ENCODE results near the gene UBXN11. TPM values are rescaled to one million over a fixed set of nuclear protein-coding genes. Genes with fewer than 3 reads are reported as not detected.

Gene UBXN11
- total RNA-seq, 1 donor from 2014 or later: 32.2 TPM

- intact Hi-C loops (cut with micrococcal nuclease): loop anchor here (5.0 kb wide), 2 partner anchors 139 to 194 kb away; partner anchors contain the start of gene HMGN2
Observed at GRCh38 chr1:26278303-26278702, 28.1 kb downstream of the UBXN11 start.

- intact Hi-C loops (cut with micrococcal nuclease): loop anchor here (5.0 kb wide), 2 partner anchors 140 to 195 kb away; partner anchors contain the start of gene HMGN2
Observed at GRCh38 chr1:26277719-26278118, 28.7 kb downstream of the UBXN11 start.

- intact Hi-C loops (cut with micrococcal nuclease): loop anchor here (5.0 kb wide), 2 partner anchors 140 to 195 kb away; partner anchors contain the start of gene HMGN2
Observed at GRCh38 chr1:26277261-26277661, 29.2 kb downstream of the UBXN11 start.

- intact Hi-C loops (cut with micrococcal nuclease): loop anchor here (1.0 to 5.0 kb wide), 3 partner anchors 9 to 196 kb away; partner anchors contain the start of gene HMGN2
Observed at GRCh38 chr1:26276432-26276838, 30.0 kb downstream of the UBXN11 start.

GRCh38 chr1:26275580-26276431 lies 30.6 kb downstream of the UBXN11 start:
- intact Hi-C loops (cut with micrococcal nuclease): loop anchor here (1.0 to 5.0 kb wide), 6 partner anchors 9 to 196 kb away; partner anchors contain the start of genes CEP85 and HMGN2

GRCh38 chr1:26274801-26275425 lies 31.5 kb downstream of the UBXN11 start:
- intact Hi-C loops (cut with micrococcal nuclease): loop anchor here (1.0 to 5.0 kb wide), 5 partner anchors 40 to 197 kb away; partner anchors contain the start of genes CEP85 and HMGN2

DNA sequence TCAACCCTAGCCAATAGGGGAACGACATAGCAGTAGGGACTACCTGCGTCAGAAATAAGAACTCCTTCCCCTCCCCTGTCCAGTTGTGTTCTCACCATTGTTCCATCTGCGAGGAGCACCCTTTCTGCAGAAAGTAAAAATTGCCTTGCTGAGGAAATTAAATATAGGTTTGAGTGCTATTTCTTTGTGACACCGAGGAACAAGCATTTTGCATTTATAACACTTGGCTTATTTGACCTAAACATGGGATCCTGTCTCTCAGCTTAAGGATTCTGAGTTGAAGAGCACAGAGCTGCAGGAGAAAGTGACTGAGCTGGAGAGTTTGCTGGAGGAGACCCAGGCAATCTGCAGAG lies 37.3 kb downstream of the UBXN11 start:
- intact Hi-C loops (cut with micrococcal nuclease): no loop called here

- intact Hi-C loops (cut with micrococcal nuclease): no loop called here
Observed at GRCh38 chr1:26268290-26269197, 37.9 kb downstream of the UBXN11 start.

DNA sequence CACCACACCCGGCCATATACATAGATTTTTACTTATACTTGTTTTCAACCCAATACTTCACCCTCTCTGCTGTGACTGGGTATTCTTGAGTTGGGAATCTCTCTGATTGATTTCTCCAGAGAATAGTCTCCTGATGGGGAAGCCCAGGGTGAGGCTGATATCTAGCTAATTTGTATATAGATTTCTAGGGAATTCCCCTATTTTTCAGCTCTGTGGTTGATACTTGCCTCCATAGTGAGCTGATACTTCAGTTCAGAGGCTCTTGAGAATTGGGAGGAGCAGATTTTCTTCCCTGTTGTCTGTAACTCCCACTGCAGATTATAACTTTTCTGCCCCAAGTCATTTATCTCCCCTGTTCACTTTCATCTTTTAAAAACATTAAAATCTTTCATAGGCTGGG lies 41.0 kb downstream of the UBXN11 start:
- intact Hi-C loops (cut with micrococcal nuclease): no loop called here

DNA sequence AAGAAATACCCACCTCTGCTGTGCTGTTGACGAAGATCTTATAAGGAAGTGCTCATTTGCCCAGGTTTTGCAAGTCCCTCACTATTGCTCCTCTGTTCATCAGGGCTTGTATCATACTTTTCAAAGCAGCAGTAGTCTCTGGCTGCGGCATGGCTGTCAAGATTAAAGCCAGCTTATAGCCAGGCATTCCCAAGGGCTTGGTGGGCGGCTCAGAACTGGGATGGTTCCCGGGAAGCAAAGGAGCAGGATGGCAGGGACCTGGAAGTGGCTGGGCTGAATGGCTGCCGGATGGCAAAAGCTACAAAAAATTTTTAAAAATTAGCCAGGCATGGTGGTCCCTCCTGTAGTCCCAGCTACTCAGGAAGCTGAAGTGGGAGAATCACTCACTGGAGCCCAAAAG lies 43.2 kb downstream of the UBXN11 start:
- intact Hi-C loops (cut with micrococcal nuclease): no loop called here

DNA sequence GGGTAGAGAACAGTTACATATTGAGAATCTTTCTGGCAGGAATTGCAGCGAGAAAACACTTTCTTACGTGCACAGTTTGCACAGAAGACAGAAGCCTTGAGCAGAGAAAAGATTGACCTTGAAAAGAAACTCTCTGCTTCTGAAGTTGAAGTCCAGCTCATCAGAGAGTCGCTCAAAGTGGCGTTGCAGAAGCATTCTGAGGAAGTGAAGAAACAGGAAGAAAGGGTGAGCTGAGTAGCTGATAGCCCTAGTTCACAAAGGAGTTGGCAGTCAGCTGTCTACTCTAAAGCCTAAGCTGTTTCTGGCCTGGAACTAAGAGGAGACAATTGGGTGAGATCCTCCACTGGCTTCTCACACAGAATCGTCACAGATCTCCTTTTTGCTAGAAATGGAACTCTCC lies 46.9 kb downstream of the UBXN11 start:
- intact Hi-C loops (cut with micrococcal nuclease): no loop called here

GRCh38 chr1:26259005-26259404 lies 47.4 kb downstream of the UBXN11 start:
- intact Hi-C loops (cut with micrococcal nuclease): no loop called here

DNA sequence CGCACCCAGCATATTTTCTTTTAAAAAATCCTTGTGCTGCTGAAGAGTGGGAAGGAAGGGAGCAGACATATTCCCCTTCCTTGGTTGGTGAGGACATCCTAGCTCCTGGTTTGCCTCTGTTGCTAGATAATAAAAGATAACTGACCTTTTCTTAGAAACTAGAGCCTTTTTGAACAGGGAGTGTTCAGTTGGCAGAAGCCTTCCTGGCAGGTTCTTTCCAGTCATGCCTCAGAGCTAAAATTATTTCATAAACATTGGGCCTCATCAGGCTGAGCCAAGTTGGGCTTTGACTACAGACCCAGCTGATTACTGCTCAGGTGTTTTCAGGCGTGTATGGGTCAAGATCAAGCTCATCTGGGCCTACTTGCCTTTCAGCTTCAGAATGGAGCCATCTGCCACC lies 49.2 kb downstream of the UBXN11 start:
- intact Hi-C loops (cut with micrococcal nuclease): no loop called here

DNA sequence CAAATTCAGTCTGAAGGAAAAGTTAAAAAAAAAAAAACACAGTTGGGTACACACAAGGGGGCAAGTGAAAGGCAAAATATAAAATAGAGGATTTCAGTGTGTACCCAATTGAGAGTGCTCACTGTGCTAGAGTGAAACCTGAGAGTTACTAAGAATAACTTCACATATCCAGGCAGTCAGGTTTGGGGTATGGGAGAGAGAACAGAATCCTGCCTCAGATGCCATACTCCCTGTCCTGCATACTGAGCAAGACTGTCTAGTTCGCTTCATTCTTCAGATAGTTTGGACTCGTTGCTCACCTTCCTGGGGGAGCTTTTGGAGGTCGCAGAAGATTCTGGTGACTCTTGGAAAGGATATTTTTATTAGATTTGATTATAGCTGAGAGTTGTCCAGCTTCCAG lies 52.0 kb downstream of the UBXN11 start:
- intact Hi-C loops (cut with micrococcal nuclease): no loop called here

DNA sequence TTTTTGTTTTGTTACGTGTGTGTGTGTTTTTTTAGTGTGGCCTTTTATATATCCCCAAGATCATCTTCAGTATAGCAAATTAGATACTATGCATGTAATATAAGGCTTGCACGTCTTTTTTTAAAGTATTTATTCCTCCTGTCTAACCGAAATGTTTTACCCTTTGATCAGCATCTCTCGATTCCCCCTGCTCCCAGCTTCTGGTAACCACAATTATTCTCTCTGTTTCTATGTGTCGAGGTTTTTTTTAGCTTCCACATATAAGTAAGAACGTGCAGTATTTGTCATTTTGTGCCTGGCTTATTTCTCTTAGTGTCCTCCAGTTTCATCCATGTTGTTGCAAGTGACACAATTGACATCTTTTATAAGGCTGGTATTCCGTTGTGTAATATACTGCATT lies 53.7 kb downstream of the UBXN11 start:
- intact Hi-C loops (cut with micrococcal nuclease): no loop called here

DNA sequence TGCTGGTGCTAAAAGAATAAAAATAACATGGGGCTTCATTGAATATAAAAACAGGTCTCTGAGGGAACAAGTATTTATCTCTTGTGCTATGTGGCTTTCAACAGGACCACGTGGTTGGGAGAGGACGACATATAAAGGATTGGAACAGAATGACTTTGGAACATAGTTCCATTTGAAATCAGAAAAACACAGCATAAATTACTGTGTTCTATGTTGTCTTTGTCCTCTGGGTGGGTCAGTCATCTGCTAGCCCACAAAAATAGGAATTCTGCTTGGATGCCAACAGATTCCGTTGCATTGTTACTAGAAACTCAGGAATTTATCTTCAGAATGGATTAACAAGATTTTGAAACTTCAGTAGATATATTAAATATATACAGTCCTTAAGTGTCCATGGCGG lies 66.5 kb downstream of the UBXN11 start:
- intact Hi-C loops (cut with micrococcal nuclease): no loop called here

GRCh38 chr1:26237230-26237966 lies 69.0 kb downstream of the UBXN11 start:
- intact Hi-C loops (cut with micrococcal nuclease): no loop called here

- intact Hi-C loops (cut with micrococcal nuclease): loop anchor here (1.0 to 2.0 kb wide), 4 partner anchors 40 to 124 kb away; partner anchors contain the start of genes PDIK1L and ZNF593
Observed at GRCh38 chr1:26234644-26235370, 71.6 kb downstream of the UBXN11 start.

- intact Hi-C loops (cut with micrococcal nuclease): loop anchor here (1.0 to 2.0 kb wide), 4 partner anchors 41 to 123 kb away; partner anchors contain the start of genes PDIK1L and ZNF593
Observed at GRCh38 chr1:26233903-26234643, 72.4 kb downstream of the UBXN11 start, which contains the start of gene CEP85. CEP85 (plus strand) TSS chr1:26234200; CDS start chr1:26239784, 5,584 bp downstream.
